Measurements from ENCODE around the gene ADORA3. TPM values are rescaled to one million over a fixed set of nuclear protein-coding genes. Genes with fewer than 3 reads are reported as not detected.

Gene ADORA3
- total RNA-seq, 1 donor: not detected

GRCh38 chr1:111463029-111463683 lies 40.3 kb downstream of the ADORA3 start:
- no peak for TF ChIP-seq CTCF (IDR thresholded peaks at IDR 0.05; ENCODE audit: insufficient read depth, low read depth, low read length)
- DNase-seq (ENCODE audit: low read depth): peak; percentile 87

GRCh38 chr1:111462370-111463028 lies 40.9 kb downstream of the ADORA3 start:
- TF ChIP-seq CTCF (IDR thresholded peaks at IDR 0.05; ENCODE audit: insufficient read depth, low read depth, low read length): no peak
- no peak overlapping the region for H3K4me3 ChIP-seq (ENCODE audit: low read depth, low read length)

More at GRCh38 chr1:111463029-111463683, 40.3 kb downstream of the ADORA3 start:
- no peak overlapping the region for H3K4me3 ChIP-seq (ENCODE audit: low read depth, low read length)

GRCh38 chr1:111461765-111462164 lies 41.7 kb downstream of the ADORA3 start:
- DNase-seq (ENCODE audit: low read depth): no peak
- no peak for TF ChIP-seq CTCF (IDR thresholded peaks at IDR 0.05; ENCODE audit: insufficient read depth, low read depth, low read length)
- H3K4me3 ChIP-seq (ENCODE audit: low read depth, low read length): no peak overlapping the region

More at GRCh38 chr1:111462370-111463028, 40.9 kb downstream of the ADORA3 start:
- no peak for DNase-seq (ENCODE audit: low read depth)

- TF ChIP-seq CTCF (IDR thresholded peaks at IDR 0.05; ENCODE audit: insufficient read depth, low read depth, low read length): no peak
- no peak for DNase-seq (ENCODE audit: low read depth)
- no peak overlapping the region for H3K4me3 ChIP-seq (ENCODE audit: low read depth, low read length)
Observed at GRCh38 chr1:111455642-111456031, 47.8 kb downstream of the ADORA3 start.

- no peak for DNase-seq (ENCODE audit: low read depth)
- no peak overlapping the region for H3K4me3 ChIP-seq (ENCODE audit: low read depth, low read length)
- no peak for TF ChIP-seq CTCF (IDR thresholded peaks at IDR 0.05; ENCODE audit: insufficient read depth, low read depth, low read length)
Observed at GRCh38 chr1:111454859-111455641, 48.4 kb downstream of the ADORA3 start.

GRCh38 chr1:111453706-111454105 lies 49.7 kb downstream of the ADORA3 start:
- DNase-seq (ENCODE audit: low read depth): no peak
- H3K4me3 ChIP-seq (ENCODE audit: low read depth, low read length): no peak overlapping the region
- TF ChIP-seq CTCF (IDR thresholded peaks at IDR 0.05; ENCODE audit: insufficient read depth, low read depth, low read length): no peak

All from fibroblast of villous mesenchyme (primary cell).